H1 (cell line): ENCODE measurements around the gene DTD1. TPM values are rescaled to one million over a fixed set of nuclear protein-coding genes. Genes with fewer than 3 reads are reported as not detected.

Experiments
- GABPA ChIP-seq: IDR thresholded peaks from 2 replicates; pipeline ENCODE4 v1.6.1; 2011; ENCODE audit warnings: mild to moderate bottlenecking, low read length, moderate library complexity, borderline replicate concordance; ENCODE audit not compliant: insufficient read depth
- KDM4A ChIP-seq: IDR thresholded peaks from one replicate; pipeline ENCODE4 v1.7.1; 2012; ENCODE audit warnings: low read depth, mild to moderate bottlenecking, moderate library complexity, low read length, inconsistent platforms; ENCODE audit not compliant: severe bottlenecking
- SIN3A ChIP-seq, 2 experiments: IDR thresholded peaks in 1 of 2; conservative IDR thresholded peaks in 1 of 2; 2 replicates each; pipeline ENCODE4 v1.6.1; 2011 to 2012; ENCODE audit warnings: low read length in 2 of 2, improper control_type of control experiment in 1 of 2, low read depth in 1 of 2, mild to moderate bottlenecking in 1 of 2
- SP4 ChIP-seq: IDR thresholded peaks from 2 replicates; pipeline ENCODE4 v1.6.1; 2012; ENCODE audit warnings: low read length, inconsistent platforms
- polyA plus RNA-seq, 7 experiments: library from polyadenylated mRNA; depleted of rRNA in 3 of 7; stranded (reverse) in 5 of 7; unstranded in 2 of 7; fragments of >200 nt in 5 of 7; fragments of 200-250 nt in 2 of 7; gene quantifications; 1 replicate in 5 of 7; 2 replicates in 1 of 7; 4 replicates in 1 of 7; pipeline versions ENCODE4 v1.2.1 to v1.2.3, GENCODE V29; 2011 to 2013; ENCODE audit warnings: missing spikeins in 2 of 7, mixed read lengths in 2 of 7
- total RNA-seq: library from RNA; stranded (reverse); fragmentation: NEBNext Ultra II Directional; extraction: Animal tissue kit (Norgen Biotek cat#: 25700); gene quantifications from 2 replicates; pipeline ENCODE4 v1.2.1, GENCODE V29; 2021
- TF ChIP-seq, protein P1 (sequence below): IDR thresholded peaks from 2 replicates; pipeline ENCODE4 v1.6.1; 2012; ENCODE audit warnings: low read length, inconsistent platforms

Gene DTD1
- total and polyA plus RNA-seq, 2 of the 8 experiments (the other 6 are each of a cell fraction or from before 2014, with no cell fraction given) = 49.7 to 66.6 TPM

GRCh38 chr20:18684775-18685174 lies 96.9 kb downstream of the DTD1 start (continued):
- TF ChIP-seq, protein P1, sequence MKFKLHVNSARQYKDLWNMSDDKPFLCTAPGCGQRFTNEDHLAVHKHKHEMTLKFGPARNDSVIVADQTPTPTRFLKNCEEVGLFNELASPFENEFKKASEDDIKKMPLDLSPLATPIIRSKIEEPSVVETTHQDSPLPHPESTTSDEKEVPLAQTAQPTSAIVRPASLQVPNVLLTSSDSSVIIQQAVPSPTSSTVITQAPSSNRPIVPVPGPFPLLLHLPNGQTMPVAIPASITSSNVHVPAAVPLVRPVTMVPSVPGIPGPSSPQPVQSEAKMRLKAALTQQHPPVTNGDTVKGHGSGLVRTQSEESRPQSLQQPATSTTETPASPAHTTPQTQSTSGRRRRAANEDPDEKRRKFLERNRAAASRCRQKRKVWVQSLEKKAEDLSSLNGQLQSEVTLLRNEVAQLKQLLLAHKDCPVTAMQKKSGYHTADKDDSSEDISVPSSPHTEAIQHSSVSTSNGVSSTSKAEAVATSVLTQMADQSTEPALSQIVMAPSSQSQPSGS = no peak
- no peak for TF ChIP-seq KDM4A
- no peak for TF ChIP-seq SP4
- no peak for TF ChIP-seq SIN3A (conservative IDR thresholded peaks at IDR 0.05 in 1 of 2, IDR thresholded peaks at IDR 0.05 in 1 of 2; ENCODE audit: low read depth in 1 of 2, low read length in 2 of 2)
- no peak for TF ChIP-seq GABPA
